WTC11 (cell line): ENCODE results near the gene FKBP14. TPM values are rescaled to one million over a fixed set of nuclear protein-coding genes. Genes with fewer than 3 reads are reported as not detected.

ENCODE experiments used
- ATAC-seq: fragments of 200-7000 bp; cut with Tn5 transposase; 2 replicates; pipeline ENCODE4 v1.10.0; 2021; ENCODE audit warnings: mild to moderate bottlenecking, moderate library complexity
- CTCF ChIA-PET: fragments of 300-600 bp; sonication (Branson Sonifier 250); formaldehyde crosslinking; loops from one replicate; lab custom pipeline; 2021; ENCODE audit warnings: antibody characterized with exemption; lab: Charles Lee
- POLR2A ChIA-PET: fragments of 350-600 bp; sonication (Branson Sonifier 250); formaldehyde crosslinking; loops from one replicate; lab custom pipeline; 2021; ENCODE audit warnings: antibody characterized with exemption; lab: Charles Lee
- DNase-seq: peaks from one replicate; pipeline ENCODE4 v3.0.0; 2021; ENCODE audit warnings: low spot score
- H3K27ac Mint-ChIP-seq: 2 replicates; pipeline ENCODE4 v1.8.0; 2021; ENCODE audit warnings: mixed read lengths
- H3K27me3 Mint-ChIP-seq: 2 replicates; pipeline ENCODE4 v1.8.0; 2021; ENCODE audit warnings: low read depth, mild to moderate bottlenecking, moderate library complexity, mixed read lengths
- H3K36me3 Mint-ChIP-seq: 2 replicates; pipeline ENCODE4 v1.8.0; 2021; ENCODE audit warnings: mixed read lengths
- H3K4me1 Mint-ChIP-seq: 2 replicates; pipeline ENCODE4 v1.8.0; 2022; ENCODE audit warnings: mixed read lengths
- H3K4me3 Mint-ChIP-seq: 2 replicates; pipeline ENCODE4 v1.8.0; 2021; ENCODE audit warnings: mild to moderate bottlenecking, moderate library complexity, mixed read lengths
- H3K9me3 Mint-ChIP-seq: 2 replicates; pipeline ENCODE4 v1.8.0; 2021; ENCODE audit warnings: mixed read lengths
- ATF6 ChIP-seq: sonication (generic); formaldehyde crosslinking; IDR thresholded peaks from 2 replicates; pipeline ENCODE4 v1.8.1; 2023; ENCODE audit warnings: mild to moderate bottlenecking, missing genetic modification reagents
- E2F4 ChIP-seq: sonication (generic); formaldehyde crosslinking; IDR thresholded peaks from 2 replicates; pipeline ENCODE4 v1.8.1; 2022; ENCODE audit warnings: low read depth, mild to moderate bottlenecking, moderate library complexity, missing genetic modification reagents, borderline replicate concordance
- FOXP1 ChIP-seq: sonication (generic); formaldehyde crosslinking; IDR thresholded peaks from 2 replicates; pipeline ENCODE4 v1.8.0; 2022; ENCODE audit warnings: missing genetic modification reagents, mild to moderate bottlenecking, moderate library complexity, borderline replicate concordance
- HMGA2 ChIP-seq: fragments of 250-450 bp; sonication (Bioruptor Pico); IDR thresholded peaks from 2 replicates; pipeline ENCODE4 v1.4.0; 2021; ENCODE audit warnings: mild to moderate bottlenecking, moderate library complexity
- NR1H2 ChIP-seq: sonication (generic); formaldehyde crosslinking; IDR thresholded peaks from 2 replicates; pipeline ENCODE4 v1.9.0; 2021; ENCODE audit warnings: mild to moderate bottlenecking, moderate library complexity, missing genetic modification reagents
- NR3C1 ChIP-seq: sonication (generic); formaldehyde crosslinking; conservative IDR thresholded peaks from 2 replicates; pipeline ENCODE4 v1.8.1; 2023; ENCODE audit warnings: low read depth, mild to moderate bottlenecking, missing genetic modification reagents
- RELA ChIP-seq: sonication (generic); formaldehyde crosslinking; IDR thresholded peaks from 2 replicates; pipeline ENCODE4 v1.8.1; 2022; ENCODE audit warnings: missing genetic modification reagents, mild to moderate bottlenecking, borderline replicate concordance
- ZBTB21 ChIP-seq: sonication (generic); formaldehyde crosslinking; IDR thresholded peaks from 2 replicates; pipeline ENCODE4 v1.8.1; 2023; ENCODE audit warnings: mild to moderate bottlenecking, missing genetic modification reagents, borderline replicate concordance
- ZMAT4 ChIP-seq: fragments of 250-450 bp; sonication (Bioruptor Pico); IDR thresholded peaks from 2 replicates; pipeline ENCODE4 v1.9.0; 2021; ENCODE audit warnings: mild to moderate bottlenecking
- ZNF121 ChIP-seq: sonication (generic); formaldehyde crosslinking; IDR thresholded peaks from 2 replicates; pipeline ENCODE4 v1.8.0; 2023; ENCODE audit warnings: missing genetic modification reagents
- ZNF138 ChIP-seq: sonication (generic); formaldehyde crosslinking; conservative IDR thresholded peaks from 2 replicates; pipeline ENCODE4 v1.8.1; 2022; ENCODE audit warnings: mild to moderate bottlenecking, moderate library complexity, missing genetic modification reagents
- ZNF219 ChIP-seq: sonication (generic); formaldehyde crosslinking; IDR thresholded peaks from 2 replicates; pipeline ENCODE4 v1.8.0; 2023; ENCODE audit warnings: missing genetic modification reagents, mild to moderate bottlenecking, borderline replicate concordance
- ZNF232 ChIP-seq: sonication (generic); formaldehyde crosslinking; IDR thresholded peaks from 2 replicates; pipeline ENCODE4 v1.8.0; 2022; ENCODE audit warnings: mild to moderate bottlenecking, missing genetic modification reagents
- ZNF416 ChIP-seq: fragments of 250-450 bp; sonication (Bioruptor Pico); IDR thresholded peaks from 2 replicates; pipeline ENCODE4 v1.9.0; 2021; ENCODE audit warnings: mild to moderate bottlenecking, inconsistent platforms
- ZNF423 ChIP-seq: fragments of 250-450 bp; sonication (Bioruptor Pico); IDR thresholded peaks from 2 replicates; pipeline ENCODE4 v2.1.2; 2022; ENCODE audit warnings: mild to moderate bottlenecking, moderate library complexity
- ZNF425 ChIP-seq: fragments of 250-450 bp; sonication (Bioruptor Pico); conservative IDR thresholded peaks from 2 replicates; pipeline ENCODE4 v1.9.0; 2021; ENCODE audit warnings: mild to moderate bottlenecking
- total RNA-seq: library from RNA; stranded (reverse); gene quantifications from 3 replicates; pipeline ENCODE4 v1.2.3, GENCODE V29; 2021
- TF ChIP-seq, protein P1 (sequence below): sonication (generic); formaldehyde crosslinking; IDR thresholded peaks from 2 replicates; pipeline ENCODE4 v1.8.1; 2023; ENCODE audit warnings: mild to moderate bottlenecking, missing genetic modification reagents, moderate library complexity
- TF ChIP-seq, protein P2 (sequence below): sonication (generic); formaldehyde crosslinking; IDR thresholded peaks from 2 replicates; pipeline ENCODE4 v1.8.0; 2022; ENCODE audit warnings: mild to moderate bottlenecking, missing genetic modification reagents
- TF ChIP-seq, protein P3 (sequence below): sonication (generic); formaldehyde crosslinking; IDR thresholded peaks from 2 replicates; pipeline ENCODE4 v1.8.1; 2022; ENCODE audit warnings: mild to moderate bottlenecking, moderate library complexity, missing genetic modification reagents
- TF ChIP-seq, protein P4 (sequence below): sonication (generic); formaldehyde crosslinking; IDR thresholded peaks from 2 replicates; pipeline ENCODE4 v1.8.0; 2023; ENCODE audit warnings: mild to moderate bottlenecking, missing genetic modification reagents

The FKBP14 gene
- total RNA-seq, 1 experiment from 2014 or later = 23.0 TPM

- TF ChIP-seq NR3C1 (CRISPR knock-in tag) = 0 out of 2 replicates have a peak, but pooled peaks have one; percentile 40
Measured at GRCh38 chr7:29988424-29989256, 37.9 kb downstream of the FKBP14 start (continued).

DNA sequence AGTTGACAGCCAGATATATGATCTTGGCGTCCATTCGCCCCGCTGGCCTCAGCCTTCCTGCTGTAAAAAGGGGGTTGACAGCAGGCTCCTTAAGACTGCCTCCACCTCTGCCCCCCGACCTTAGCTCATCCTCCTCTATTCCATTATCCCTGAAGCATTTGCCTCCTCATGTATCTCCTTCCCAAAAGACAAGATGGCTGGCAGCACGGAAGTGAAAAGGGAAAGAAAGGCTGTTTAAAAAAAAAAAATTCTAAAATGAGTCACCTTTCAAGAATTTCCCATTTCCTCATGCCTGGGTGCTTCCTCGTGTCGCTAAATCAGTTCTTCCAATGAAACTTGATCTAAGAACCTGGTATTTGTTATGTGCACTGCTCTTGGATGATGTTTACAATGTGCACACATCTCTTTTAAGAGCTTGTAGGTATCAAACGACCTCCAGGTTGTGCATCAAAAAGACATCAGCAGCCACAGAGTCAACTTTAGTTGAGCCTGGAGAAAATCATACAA is 38.6 kb downstream of the FKBP14 start:
- DNase-seq = no peak
- ChIA-PET CTCF (interaction anchor here (0.9 kb wide), 1 partner anchor 9 kb away, joined by 3 read pairs; no protein-coding TSS in a partner anchor), POLR2A (interaction anchor here (1.1 kb wide), 1 partner anchor 39 kb away, joined by 5 read pairs; the partner anchor contains the start of gene FKBP14)
- Mint-ChIP-seq H3K36me3 (peaks cover 8% of the 10 kb centered on the region), H3K9me3 (peaks cover 6% of the 10 kb centered on the region), H3K4me1 (peaks cover 21% of the 10 kb centered on the region), H3K27me3 (peaks cover 18% of the 10 kb centered on the region), H3K4me3 (peak overlapping the region; percentile 83), H3K27ac (0 out of 2 replicates have a peak overlapping the region, but pooled peaks have one; percentile 4)
- TF ChIP-seq, protein P1, sequence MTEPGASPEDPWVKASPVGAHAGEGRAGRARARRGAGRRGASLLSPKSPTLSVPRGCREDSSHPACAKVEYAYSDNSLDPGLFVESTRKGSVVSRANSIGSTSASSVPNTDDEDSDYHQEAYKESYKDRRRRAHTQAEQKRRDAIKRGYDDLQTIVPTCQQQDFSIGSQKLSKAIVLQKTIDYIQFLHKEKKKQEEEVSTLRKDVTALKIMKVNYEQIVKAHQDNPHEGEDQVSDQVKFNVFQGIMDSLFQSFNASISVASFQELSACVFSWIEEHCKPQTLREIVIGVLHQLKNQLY (CRISPR knock-in tag) = no peak
- TF ChIP-seq ZNF138 (CRISPR knock-in tag) (no peak), ZNF219 (CRISPR knock-in tag) (no peak), ZNF425 (CRISPR knock-in tag) (no peak), ZNF423 (no peak), NR1H2 (CRISPR knock-in tag) (no peak), ZBTB21 (no peak), RELA (no peak), ATF6 (no peak), E2F4 (no peak), ZMAT4 (CRISPR knock-in tag) (no peak), HMGA2 (CRISPR knock-in tag) (no peak), ZNF232 (no peak), ZNF121 (CRISPR knock-in tag) (no peak), ZNF416 (CRISPR knock-in tag) (no peak), FOXP1 (CRISPR knock-in tag) (no peak)
- TF ChIP-seq, protein P2, sequence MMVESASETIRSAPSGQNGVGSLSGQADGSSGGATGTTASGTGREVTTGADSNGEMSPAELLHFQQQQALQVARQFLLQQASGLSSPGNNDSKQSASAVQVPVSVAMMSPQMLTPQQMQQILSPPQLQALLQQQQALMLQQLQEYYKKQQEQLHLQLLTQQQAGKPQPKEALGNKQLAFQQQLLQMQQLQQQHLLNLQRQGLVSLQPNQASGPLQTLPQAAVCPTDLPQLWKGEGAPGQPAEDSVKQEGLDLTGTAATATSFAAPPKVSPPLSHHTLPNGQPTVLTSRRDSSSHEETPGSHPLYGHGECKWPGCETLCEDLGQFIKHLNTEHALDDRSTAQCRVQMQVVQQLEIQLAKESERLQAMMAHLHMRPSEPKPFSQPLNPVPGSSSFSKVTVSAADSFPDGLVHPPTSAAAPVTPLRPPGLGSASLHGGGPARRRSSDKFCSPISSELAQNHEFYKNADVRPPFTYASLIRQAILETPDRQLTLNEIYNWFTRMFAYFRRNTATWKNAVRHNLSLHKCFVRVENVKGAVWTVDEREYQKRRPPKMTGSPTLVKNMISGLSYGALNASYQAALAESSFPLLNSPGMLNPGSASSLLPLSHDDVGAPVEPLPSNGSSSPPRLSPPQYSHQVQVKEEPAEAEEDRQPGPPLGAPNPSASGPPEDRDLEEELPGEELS = no peak
- TF ChIP-seq, protein P3, sequence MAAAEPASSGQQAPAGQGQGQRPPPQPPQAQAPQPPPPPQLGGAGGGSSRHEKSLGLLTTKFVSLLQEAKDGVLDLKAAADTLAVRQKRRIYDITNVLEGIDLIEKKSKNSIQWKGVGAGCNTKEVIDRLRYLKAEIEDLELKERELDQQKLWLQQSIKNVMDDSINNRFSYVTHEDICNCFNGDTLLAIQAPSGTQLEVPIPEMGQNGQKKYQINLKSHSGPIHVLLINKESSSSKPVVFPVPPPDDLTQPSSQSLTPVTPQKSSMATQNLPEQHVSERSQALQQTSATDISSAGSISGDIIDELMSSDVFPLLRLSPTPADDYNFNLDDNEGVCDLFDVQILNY = no peak
- TF ChIP-seq, protein P4, sequence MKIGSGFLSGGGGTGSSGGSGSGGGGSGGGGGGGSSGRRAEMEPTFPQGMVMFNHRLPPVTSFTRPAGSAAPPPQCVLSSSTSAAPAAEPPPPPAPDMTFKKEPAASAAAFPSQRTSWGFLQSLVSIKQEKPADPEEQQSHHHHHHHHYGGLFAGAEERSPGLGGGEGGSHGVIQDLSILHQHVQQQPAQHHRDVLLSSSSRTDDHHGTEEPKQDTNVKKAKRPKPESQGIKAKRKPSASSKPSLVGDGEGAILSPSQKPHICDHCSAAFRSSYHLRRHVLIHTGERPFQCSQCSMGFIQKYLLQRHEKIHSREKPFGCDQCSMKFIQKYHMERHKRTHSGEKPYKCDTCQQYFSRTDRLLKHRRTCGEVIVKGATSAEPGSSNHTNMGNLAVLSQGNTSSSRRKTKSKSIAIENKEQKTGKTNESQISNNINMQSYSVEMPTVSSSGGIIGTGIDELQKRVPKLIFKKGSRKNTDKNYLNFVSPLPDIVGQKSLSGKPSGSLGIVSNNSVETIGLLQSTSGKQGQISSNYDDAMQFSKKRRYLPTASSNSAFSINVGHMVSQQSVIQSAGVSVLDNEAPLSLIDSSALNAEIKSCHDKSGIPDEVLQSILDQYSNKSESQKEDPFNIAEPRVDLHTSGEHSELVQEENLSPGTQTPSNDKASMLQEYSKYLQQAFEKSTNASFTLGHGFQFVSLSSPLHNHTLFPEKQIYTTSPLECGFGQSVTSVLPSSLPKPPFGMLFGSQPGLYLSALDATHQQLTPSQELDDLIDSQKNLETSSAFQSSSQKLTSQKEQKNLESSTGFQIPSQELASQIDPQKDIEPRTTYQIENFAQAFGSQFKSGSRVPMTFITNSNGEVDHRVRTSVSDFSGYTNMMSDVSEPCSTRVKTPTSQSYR (CRISPR knock-in tag) = no peak
- ATAC-seq = no peak
